Adrenal gland (tissue), 12 donors: ENCODE data around the gene CMTM1. TPM values are rescaled to one million over a fixed set of nuclear protein-coding genes. Genes with fewer than 3 reads are reported as not detected.

ENCODE experiments used
- DNase-seq, 7 donors: peaks; one replicate each; pipeline ENCODE4 v3.0.0-alpha.2; 2019 to 2020
- H3K27ac ChIP-seq, 5 donors: fragments of 200-600 bp; sonication (generic) in 4 of 5; 1 replicate in 3 of 5; 2 replicates in 2 of 5; pipeline versions ENCODE4 v1.5.1 to v1.8.0; 2016 to 2020; ENCODE audit warnings: mild to moderate bottlenecking in 1 of 5
- H3K27me3 ChIP-seq: fragments of 200-600 bp; 2 replicates; pipeline ENCODE4 v1.8.0; 2021
- H3K36me3 ChIP-seq, 2 donors: fragments of 200-600 bp; replicated peaks in 1 of 2; 1 replicate in 1 of 2; 2 replicates in 1 of 2; pipeline versions ENCODE4 v1.5.1 to v1.8.0; 2018 to 2022
- H3K4me1 ChIP-seq, 2 donors: fragments of 200-600 bp; replicated peaks in 1 of 2; 1 replicate in 1 of 2; 2 replicates in 1 of 2; pipeline versions ENCODE4 v1.5.1 to v1.8.0; 2018 to 2021
- H3K4me3 ChIP-seq, 4 donors: fragments of 200-600 bp; sonication (generic) in 3 of 4; one replicate each; pipeline ENCODE4 v1.5.1; 2016 to 2018
- H3K9me3 ChIP-seq, 3 donors: fragments of 200-600 bp; sonication (generic) in 1 of 3; replicated peaks in 1 of 3; 1 replicate in 2 of 3; 2 replicates in 1 of 3; pipeline versions ENCODE4 v1.5.1 to v1.8.0; 2016 to 2021
- POLR2A ChIP-seq, 2 donors: fragments of 450-650 bp; IDR thresholded peaks; one replicate each; pipeline ENCODE4 v1.6.1; 2017; ENCODE audit warnings: antibody characterized with exemption in 2 of 2, mild to moderate bottlenecking in 2 of 2, moderate library complexity in 1 of 2
- WGBS, 4 donors: extraction: QIAGEN DNeasy Blood & Tissue Kit in 2 of 4; methylation state at CpG; one replicate each; pipeline versions ENCODE4 v1.1.5 to v1.1.7; 2013 to 2017; 5-methylcytosine and 5-hydroxymethylcytosine counted together
- intact Hi-C, 2 donors: fragments of 100-400 bp; cut with DNase I; formaldehyde crosslinking; loops; one replicate each; pipeline versions ENCODE4 v1.14.1 to v1.15.0; 2022 to 2023
- polyA plus RNA-seq, 3 donors: library from polyadenylated mRNA; stranded (reverse); fragments of 200-250 nt in 2 of 3; fragments of 350-450 nt in 1 of 3; fragmentation: Illumina TruSeq in 1 of 3; extraction: RNeasy Lipid Tissue Mini Kit (QIAGEN cat#74804) in 1 of 3; gene quantifications; one replicate each; pipeline ENCODE4 v1.2.3, GENCODE V29; 2013 to 2014
- total RNA-seq, 9 donors: library from RNA; depleted of rRNA in 4 of 9; stranded (reverse); fragments of >200 nt in 4 of 9; fragments of 120-200 nt in 1 of 9; fragmentation: NEBNext Ultra II Directional in 1 of 9; extraction: Animal tissue kit (Norgen Biotek cat#: 25700) in 1 of 9; gene quantifications; one replicate each; pipeline versions ENCODE4 v1.1.0 to v1.2.4, GENCODE V29; 2013 to 2023
- TF ChIP-seq, protein P1 (sequence below), 6 experiments: fragments of 450-650 bp in 4 of 6; fragments of 200-600 bp in 2 of 6; sonication (generic) in 1 of 6; IDR thresholded peaks; 1 replicate in 5 of 6; 2 replicates in 1 of 6; pipeline versions ENCODE4 v1.5.1 to v1.8.0; 2016 to 2021; ENCODE audit warnings: antibody characterized with exemption in 6 of 6, mild to moderate bottlenecking in 2 of 6, moderate library complexity in 1 of 6
- donor health status: healthy with polysubstance abuse.
- donor health status: Bipolar disorder and iron deficiency.
- donor health status: DM: yes; HTN: yes; CAD: no.
- donor health status: DM: no; HTN: no; CAD: no.
- donor health status: DM: no; HTN: no; CAD: no.
- donor health status: DM: yes; HTN: yes; CAD: no.

The CMTM1 gene
- total and polyA plus RNA-seq, 12 donors: 0.34 to 9.1 (median 2.7) TPM; not detected in 1

DNA sequence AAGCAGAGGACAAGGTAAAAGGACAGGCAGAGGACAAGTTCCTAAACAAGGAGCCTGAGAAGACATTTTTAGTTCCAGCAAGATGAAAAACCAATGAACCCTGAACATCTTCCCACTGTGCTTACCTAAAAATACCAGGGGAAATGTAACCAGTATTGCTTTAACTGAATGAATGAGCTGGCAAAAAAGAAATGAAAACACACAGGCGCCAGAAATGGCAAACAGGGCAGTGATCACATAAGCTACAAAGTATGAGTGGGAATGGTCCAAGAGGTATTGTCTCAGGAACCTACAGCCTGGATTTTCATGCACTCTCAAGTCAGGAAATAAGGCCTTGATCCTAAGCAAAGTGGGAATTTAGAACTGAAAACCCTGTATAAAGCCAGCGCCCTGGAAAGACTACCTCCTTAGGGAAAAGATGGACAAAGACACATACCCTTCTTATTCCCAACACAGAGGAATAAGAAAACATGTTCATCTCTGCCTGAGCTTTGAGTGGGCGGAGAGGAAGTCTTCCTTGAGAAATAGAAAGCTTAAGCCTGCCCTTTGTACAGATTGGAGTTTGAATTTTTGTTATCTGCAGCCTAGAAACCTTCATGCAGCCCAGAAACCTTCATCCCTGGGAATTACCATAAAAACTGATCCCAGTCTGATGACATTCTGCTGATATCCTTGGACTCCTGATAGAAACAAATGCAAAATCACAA is 15.2 kb downstream of the CMTM1 start:
- no peak for DNase-seq
- 84 to 90% (median 85%) methylated on average over 3 of the region's 3 CpGs for WGBS, 4 donors
- Histone ChIP-seq H3K27me3 (no peaks in the 10 kb centered on the region), H3K27ac (no peak overlapping the region), H3K4me1 (peaks cover 10 to 19% of the 10 kb centered on the region in 2 donors), H3K36me3 (no peaks in the 10 kb centered on the region), H3K4me3 (no peak overlapping the region), H3K9me3 (no peaks in the 10 kb centered on the region)
- intact Hi-C loops: no loop called here
- TF ChIP-seq, protein P1, sequence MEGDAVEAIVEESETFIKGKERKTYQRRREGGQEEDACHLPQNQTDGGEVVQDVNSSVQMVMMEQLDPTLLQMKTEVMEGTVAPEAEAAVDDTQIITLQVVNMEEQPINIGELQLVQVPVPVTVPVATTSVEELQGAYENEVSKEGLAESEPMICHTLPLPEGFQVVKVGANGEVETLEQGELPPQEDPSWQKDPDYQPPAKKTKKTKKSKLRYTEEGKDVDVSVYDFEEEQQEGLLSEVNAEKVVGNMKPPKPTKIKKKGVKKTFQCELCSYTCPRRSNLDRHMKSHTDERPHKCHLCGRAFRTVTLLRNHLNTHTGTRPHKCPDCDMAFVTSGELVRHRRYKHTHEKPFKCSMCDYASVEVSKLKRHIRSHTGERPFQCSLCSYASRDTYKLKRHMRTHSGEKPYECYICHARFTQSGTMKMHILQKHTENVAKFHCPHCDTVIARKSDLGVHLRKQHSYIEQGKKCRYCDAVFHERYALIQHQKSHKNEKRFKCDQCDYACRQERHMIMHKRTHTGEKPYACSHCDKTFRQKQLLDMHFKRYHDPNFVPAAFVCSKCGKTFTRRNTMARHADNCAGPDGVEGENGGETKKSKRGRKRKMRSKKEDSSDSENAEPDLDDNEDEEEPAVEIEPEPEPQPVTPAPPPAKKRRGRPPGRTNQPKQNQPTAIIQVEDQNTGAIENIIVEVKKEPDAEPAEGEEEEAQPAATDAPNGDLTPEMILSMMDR (IDR thresholded peaks at IDR 0.05): no peak
- no peak for TF ChIP-seq POLR2A (IDR thresholded peaks at IDR 0.05)

GRCh38 chr16:66585481-66586239 is 19.4 kb downstream of the CMTM1 start:
- H3K9me3 ChIP-seq: no peaks in the 10 kb centered on the region
- H3K27me3 ChIP-seq: no peaks in the 10 kb centered on the region
- peaks cover 0 to 8% of the 10 kb centered on the region in 2 donors for H3K4me1 ChIP-seq
- WGBS, 4 donors: 61 to 71% (median 68%) methylated on average over 10 of the region's 10 CpGs
- TF ChIP-seq, protein P1 (IDR thresholded peaks at IDR 0.05): no peak
- no peak for TF ChIP-seq POLR2A (IDR thresholded peaks at IDR 0.05)
- no peak overlapping the region for H3K4me3 ChIP-seq
- no peak overlapping the region for H3K27ac ChIP-seq
- DNase-seq: peak in 1 of 7 donors; percentile 30
- intact Hi-C loops: no loop called here
- H3K36me3 ChIP-seq: no peaks in the 10 kb centered on the region

- 69 to 77% (median 75%) methylated on average over 7 of the region's 7 CpGs for WGBS, 4 donors
- Histone ChIP-seq H3K9me3 (no peaks in the 10 kb centered on the region), H3K27ac (no peak overlapping the region), H3K4me3 (no peak overlapping the region), H3K27me3 (no peaks in the 10 kb centered on the region), H3K4me1 (peaks cover 0 to 8% of the 10 kb centered on the region in 2 donors), H3K36me3 (no peaks in the 10 kb centered on the region)
- DNase-seq: no peak
- TF ChIP-seq, protein P1 (IDR thresholded peaks at IDR 0.05): no peak
- TF ChIP-seq POLR2A (IDR thresholded peaks at IDR 0.05): no peak
- intact Hi-C loops: no loop called here
Observed at GRCh38 chr16:66587881-66588600, 21.8 kb downstream of the CMTM1 start.
